IMR-90 (cell line): Measurements from ENCODE around the gene PITX1. TPM values are rescaled to one million over a fixed set of nuclear protein-coding genes. Genes with fewer than 3 reads are reported as not detected.

ENCODE experiments used
- ATAC-seq: fragments of 200-7000 bp; cut with Tn5 transposase; 2 replicates; pipeline ENCODE4 v1.9.1; 2020; ENCODE audit warnings: low read depth, mild to moderate bottlenecking, moderate library complexity
- BruUV-seq: library from RNA; stranded (reverse); fragments of 400-500 nt; replicated peaks from 2 replicates; lab custom pipeline; 2021; lab: Mats Ljungman, UMichigan
- CTCF ChIA-PET: fragments of 300-600 bp; formaldehyde crosslinking; extraction: SDS; loops from one replicate; lab custom pipeline; 2021; ENCODE audit warnings: antibody characterized with exemption; lab: Yijun Ruan, JAX
- POLR2A ChIA-PET: fragments of 300-600 bp; sonication (Branson Sonifier 250); formaldehyde crosslinking; loops from one replicate; lab custom pipeline; 2022; ENCODE audit warnings: antibody characterized with exemption; ENCODE audit not compliant: unreplicated experiment; lab: Charles Lee
- DNase-seq: peaks from one replicate; pipeline ENCODE4 v3.0.0; 2013
- H2AFZ ChIP-seq: replicated peaks from 2 replicates; pipeline ENCODE3; 2013; ENCODE audit warnings: low read length, mild to moderate bottlenecking; ENCODE audit not compliant: poor library complexity
- H2AK5ac ChIP-seq: 2 replicates; pipeline ENCODE4 v1.6.1; 2013; ENCODE audit warnings: low read depth, low read length, inconsistent platforms
- H2AK9ac ChIP-seq: replicated peaks from 2 replicates; pipeline ENCODE3; 2013; ENCODE audit warnings: mild to moderate bottlenecking, low read depth, low read length, moderate library complexity; ENCODE audit not compliant: poor library complexity
- H2BK120ac ChIP-seq: 2 replicates; pipeline ENCODE4 v1.6.1; 2013; ENCODE audit warnings: low read depth, low read length, inconsistent platforms
- H2BK15ac ChIP-seq: 3 replicates; pipeline ENCODE4 v1.6.1; 2013; ENCODE audit warnings: low read depth, low read length, inconsistent platforms
- H2BK20ac ChIP-seq: 2 replicates; pipeline ENCODE4 v1.6.1; 2013; ENCODE audit warnings: low read depth, mild to moderate bottlenecking, inconsistent platforms, low read length, moderate library complexity
- H2BK5ac ChIP-seq: 2 replicates; pipeline ENCODE4 v1.6.1; 2013; ENCODE audit warnings: mild to moderate bottlenecking, low read depth, low read length, inconsistent platforms; ENCODE audit not compliant: poor library complexity, severe bottlenecking
- H3K14ac ChIP-seq: replicated peaks from 2 replicates; pipeline ENCODE4 v1.6.1; 2013; ENCODE audit warnings: low read depth, low read length, inconsistent platforms
- H3K18ac ChIP-seq: 2 replicates; pipeline ENCODE4 v1.6.1; 2013; ENCODE audit warnings: low read depth, low read length, control low read depth
- H3K23ac ChIP-seq: 2 replicates; pipeline ENCODE4 v1.6.1; 2013; ENCODE audit warnings: low read depth, low read length, inconsistent platforms
- H3K27ac ChIP-seq: 2 replicates; pipeline ENCODE4 v1.5.1; 2013; ENCODE audit warnings: mild to moderate bottlenecking, control low read depth, low read length; ENCODE audit not compliant: insufficient read depth
- H3K27me3 ChIP-seq: 2 replicates; pipeline ENCODE4 v1.6.1; 2013; ENCODE audit warnings: low read length; ENCODE audit not compliant: control insufficient read depth, insufficient read depth
- H3K36me3 ChIP-seq: 2 replicates; pipeline ENCODE4 v1.6.1; 2013; ENCODE audit warnings: low read length, mixed read lengths; ENCODE audit not compliant: control insufficient read depth, insufficient read depth
- H3K4ac ChIP-seq: 2 replicates; pipeline ENCODE4 v1.6.1; 2013; ENCODE audit warnings: low read depth, low read length, inconsistent platforms
- H3K4me1 ChIP-seq: 2 replicates; pipeline ENCODE4 v1.6.1; 2013; ENCODE audit warnings: low read length, mixed read lengths; ENCODE audit not compliant: control insufficient read depth, insufficient read depth
- H3K4me2 ChIP-seq: 2 replicates; pipeline ENCODE4 v1.6.1; 2013; ENCODE audit warnings: low read depth, mild to moderate bottlenecking, control low read depth, low read length, moderate library complexity
- H3K4me3 ChIP-seq: 2 replicates; pipeline ENCODE4 v1.5.1; 2013; ENCODE audit warnings: low read depth, mild to moderate bottlenecking, control low read depth, low read length, moderate library complexity; ENCODE audit not compliant: insufficient read depth
- H3K56ac ChIP-seq: 2 replicates; pipeline ENCODE4 v1.6.1; 2013; ENCODE audit warnings: low read length, inconsistent platforms; ENCODE audit not compliant: insufficient read depth; ENCODE audit errors: extremely low read depth
- H3K79me1 ChIP-seq, 2 experiments: 2 replicates each; pipeline ENCODE4 v1.6.1; 2013; ENCODE audit warnings: low read length in 2 of 2, inconsistent platforms in 1 of 2, low read depth in 1 of 2
- H3K9ac ChIP-seq: 2 replicates; pipeline ENCODE4 v1.6.1; 2013; ENCODE audit warnings: low read depth, low read length, control low read depth
- H3K9me1 ChIP-seq: 2 replicates; pipeline ENCODE4 v1.6.1; 2013; ENCODE audit warnings: low read length, inconsistent platforms; ENCODE audit not compliant: insufficient read depth
- H3K9me3 ChIP-seq: 2 replicates; pipeline ENCODE4 v1.6.1; 2013; ENCODE audit warnings: low read length; ENCODE audit not compliant: control insufficient read depth, insufficient read depth
- H4K20me1 ChIP-seq: 2 replicates; pipeline ENCODE4 v1.6.1; 2013; ENCODE audit warnings: low read length, inconsistent platforms; ENCODE audit not compliant: insufficient read depth
- H4K5ac ChIP-seq: 2 replicates; pipeline ENCODE4 v1.6.1; 2013; ENCODE audit warnings: mild to moderate bottlenecking, low read depth, low read length, control low read depth
- H4K8ac ChIP-seq, 2 experiments: 2 replicates each; pipeline ENCODE4 v1.6.1; 2013; ENCODE audit warnings: low read depth in 2 of 2, low read length in 2 of 2, control low read depth in 1 of 2, inconsistent platforms in 1 of 2
- H4K91ac ChIP-seq: 2 replicates; pipeline ENCODE4 v1.6.1; 2013; ENCODE audit warnings: low read depth, low read length, inconsistent platforms; ENCODE audit not compliant: insufficient read depth
- BHLHE40 ChIP-seq: fragments of 150-350 bp; IDR thresholded peaks from 2 replicates; pipeline ENCODE4 v1.6.1; 2016; ENCODE audit warnings: mild to moderate bottlenecking, low read depth, low read length
- CEBPB ChIP-seq: IDR thresholded peaks from 2 replicates; pipeline ENCODE4 v1.6.1; 2012; ENCODE audit warnings: low read depth, low read length, improper control_type of control experiment
- CHD1 ChIP-seq: IDR thresholded peaks from 2 replicates; pipeline ENCODE4 v1.6.1; 2012; ENCODE audit warnings: low read depth, low read length, improper control_type of control experiment
- MAFK ChIP-seq: IDR thresholded peaks from 2 replicates; pipeline ENCODE4 v1.6.1; 2012; ENCODE audit warnings: low read depth, low read length, improper control_type of control experiment
- MAZ ChIP-seq: IDR thresholded peaks from 2 replicates; pipeline ENCODE4 v1.6.1; 2012; ENCODE audit warnings: low read depth, mild to moderate bottlenecking, low read length, improper control_type of control experiment, moderate library complexity, borderline replicate concordance
- NFE2L2 ChIP-seq: fragments of 150-350 bp; IDR thresholded peaks from 2 replicates; pipeline ENCODE4 v1.6.1; 2016; ENCODE audit warnings: low read depth, mild to moderate bottlenecking, low read length
- RAD21 ChIP-seq: IDR thresholded peaks from 2 replicates; pipeline ENCODE4 v1.6.1; 2012; ENCODE audit warnings: low read length, improper control_type of control experiment
- RCOR1 ChIP-seq: IDR thresholded peaks from 2 replicates; pipeline ENCODE4 v1.6.1; 2012; ENCODE audit warnings: mild to moderate bottlenecking, low read length, improper control_type of control experiment; ENCODE audit not compliant: insufficient replicate concordance
- RFX5 ChIP-seq: IDR thresholded peaks from 2 replicates; pipeline ENCODE4 v1.8.0; 2012; ENCODE audit warnings: low read depth, mild to moderate bottlenecking, low read length, moderate library complexity
- SMC3 ChIP-seq: fragments of 150-350 bp; IDR thresholded peaks from 2 replicates; pipeline ENCODE4 v1.6.1; 2016; ENCODE audit warnings: low read depth, mild to moderate bottlenecking, antibody characterized with exemption, low read length, moderate library complexity
- WGBS, 2 experiments: methylation state at CpG; one replicate each; pipeline versions ENCODE4 v1.1.5 to v1.1.7; 2013; ENCODE audit warnings: missing lambda C conversion rate in 2 of 2; ENCODE audit not compliant: insufficient read length in 1 of 2; ENCODE audit errors: extremely low coverage in 2 of 2; 5-methylcytosine and 5-hydroxymethylcytosine counted together
- dilution Hi-C: fragments of 300-500 bp; cut with HindIII; formaldehyde crosslinking; loops from one replicate; pipeline ENCODE4 v1.14.3; 2018; ENCODE audit warnings: low sequenced_read_pairs; ENCODE audit not compliant: unreplicated experiment
- in situ Hi-C: fragments of 300-500 bp; cut with MboI; formaldehyde crosslinking; loops from 3 replicates; pipeline ENCODE4 v1.14.3; 2019; ENCODE audit warnings: low sequenced_read_pairs, inconsistent platforms, mixed read lengths
- intact Hi-C: fragments of 100-400 bp; cut with micrococcal nuclease; formaldehyde crosslinking; loops from 2 replicates; pipeline ENCODE4 v1.10.0; 2022
- polyA plus RNA-seq, 3 experiments: library from polyadenylated mRNA; depleted of rRNA; stranded (reverse); fragments of >200 nt; gene quantifications; 2 replicates each; pipeline ENCODE4 v1.2.3, GENCODE V29; 2012; ENCODE audit warnings: low replicate concordance in 1 of 3
- total RNA-seq: library from RNA; depleted of rRNA; stranded (reverse); fragments of >200 nt; gene quantifications from 2 replicates; pipeline ENCODE4 v1.2.3, GENCODE V29; 2012
- TF ChIP-seq, protein P1 (sequence below): conservative IDR thresholded peaks from 2 replicates; pipeline ENCODE4 v1.5.1; 2012; ENCODE audit warnings: mild to moderate bottlenecking, low read depth, low read length, improper control_type of control experiment

The PITX1 gene
- total and polyA plus RNA-seq, 2 of the 4 experiments (the other 2 are of a cell fraction): 10.4 to 29.8 TPM

DNA sequence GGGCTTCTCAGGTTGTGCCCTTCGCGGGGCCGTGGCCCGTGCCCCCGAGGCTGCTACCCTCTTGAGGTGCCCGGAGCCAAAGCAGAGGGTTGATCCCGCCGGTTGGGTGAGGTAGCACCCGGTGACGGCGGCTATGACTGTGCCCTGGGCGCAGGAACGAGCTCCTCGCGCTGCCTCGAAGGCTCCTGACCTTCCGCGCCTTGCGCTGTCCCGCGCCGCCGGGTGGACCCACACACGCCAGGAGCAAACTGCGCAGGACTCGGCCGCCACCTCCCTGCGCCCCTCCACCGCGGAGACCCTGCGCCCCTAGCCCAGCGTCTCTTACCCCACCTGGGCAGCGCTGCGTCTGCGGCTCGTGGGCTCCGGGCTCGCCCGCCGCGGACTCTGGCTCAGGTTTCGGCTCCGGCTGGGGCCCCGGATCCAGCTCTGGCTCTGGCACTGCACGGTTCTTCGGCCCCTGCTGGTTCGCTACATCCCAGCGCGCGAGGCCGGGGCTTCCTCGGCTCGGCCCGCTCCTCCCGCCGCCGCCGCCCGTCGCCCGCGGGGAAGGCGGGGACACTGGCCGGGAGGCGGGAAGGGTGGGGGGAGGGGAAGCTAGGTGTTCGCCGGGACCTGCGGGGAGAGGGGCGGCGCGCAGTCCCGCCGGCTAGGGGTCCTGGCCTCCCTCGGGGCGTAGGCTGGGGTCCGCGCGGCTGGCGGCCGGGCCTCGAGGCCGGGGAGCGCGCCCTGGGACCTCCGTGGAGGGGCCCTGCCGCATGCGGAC, 5.4 kb upstream of the PITX1 start (continued):
- TF ChIP-seq, protein P1, sequence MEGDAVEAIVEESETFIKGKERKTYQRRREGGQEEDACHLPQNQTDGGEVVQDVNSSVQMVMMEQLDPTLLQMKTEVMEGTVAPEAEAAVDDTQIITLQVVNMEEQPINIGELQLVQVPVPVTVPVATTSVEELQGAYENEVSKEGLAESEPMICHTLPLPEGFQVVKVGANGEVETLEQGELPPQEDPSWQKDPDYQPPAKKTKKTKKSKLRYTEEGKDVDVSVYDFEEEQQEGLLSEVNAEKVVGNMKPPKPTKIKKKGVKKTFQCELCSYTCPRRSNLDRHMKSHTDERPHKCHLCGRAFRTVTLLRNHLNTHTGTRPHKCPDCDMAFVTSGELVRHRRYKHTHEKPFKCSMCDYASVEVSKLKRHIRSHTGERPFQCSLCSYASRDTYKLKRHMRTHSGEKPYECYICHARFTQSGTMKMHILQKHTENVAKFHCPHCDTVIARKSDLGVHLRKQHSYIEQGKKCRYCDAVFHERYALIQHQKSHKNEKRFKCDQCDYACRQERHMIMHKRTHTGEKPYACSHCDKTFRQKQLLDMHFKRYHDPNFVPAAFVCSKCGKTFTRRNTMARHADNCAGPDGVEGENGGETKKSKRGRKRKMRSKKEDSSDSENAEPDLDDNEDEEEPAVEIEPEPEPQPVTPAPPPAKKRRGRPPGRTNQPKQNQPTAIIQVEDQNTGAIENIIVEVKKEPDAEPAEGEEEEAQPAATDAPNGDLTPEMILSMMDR: no peak

DNA sequence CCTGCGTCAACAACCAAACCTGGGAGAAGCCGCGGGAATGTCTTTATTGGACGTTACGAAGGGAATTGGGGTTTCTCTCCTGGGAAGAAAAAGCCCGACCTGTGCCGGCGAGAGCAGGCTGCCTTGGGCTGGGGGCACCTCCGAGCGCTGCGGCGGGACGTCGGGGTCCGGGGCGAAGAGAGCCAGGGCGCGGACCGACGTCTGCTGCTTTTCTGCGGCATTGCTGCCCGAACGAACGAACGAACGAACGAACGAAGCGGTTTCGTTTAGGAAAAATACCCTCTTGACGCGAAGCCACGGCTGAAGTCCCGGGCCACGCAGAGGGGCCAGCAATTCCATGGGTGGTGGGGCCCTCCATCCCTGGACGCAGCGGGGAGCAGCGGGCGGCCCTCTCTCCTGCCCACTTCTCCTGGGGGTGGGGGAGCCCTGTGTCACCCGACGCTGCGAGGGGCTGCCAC, 4.8 kb upstream of the PITX1 start:
- no peak overlapping the region for H2BK15ac ChIP-seq
- H3K4ac ChIP-seq: no peak overlapping the region
- ChIA-PET POLR2A (no interaction called here), CTCF (no interaction called here)
- H4K5ac ChIP-seq: no peak overlapping the region
- H3K9me3 ChIP-seq: peaks cover 11% of the 10 kb centered on the region; the same call in 1 of the 2 replicates
- H3K9me1 ChIP-seq: 0 out of 2 replicates have a peak, but pooled peaks cover 6% of the 10 kb centered on the region
- H2AK5ac ChIP-seq: no peak overlapping the region
- no peak overlapping the region for H2BK5ac ChIP-seq
- no peak overlapping the region for H3K14ac ChIP-seq
- H3K36me3 ChIP-seq: peaks cover 2% of the 10 kb centered on the region; the same call in 1 of the 2 replicates
- H2BK120ac ChIP-seq: no peak overlapping the region
- H4K91ac ChIP-seq: no peak overlapping the region
- DNase-seq: no peak
- no peak overlapping the region for H3K56ac ChIP-seq
- H3K4me2 ChIP-seq: no peak overlapping the region; the same call in 1 of the 2 replicates
- WGBS, 2 experiments: 33% methylated on average over 32 of the region's 42 CpGs; no CpG with 5 or more reads in 1 of the 2 experiments
- H3K27ac ChIP-seq: no peak overlapping the region
- no peak overlapping the region for H4K8ac ChIP-seq
- BruUV-seq: no TSS peak
- H3K23ac ChIP-seq: 0 out of 2 replicates have a peak overlapping the region, but pooled peaks have one; percentile 33
- TF ChIP-seq RAD21: no peak
- no peak for TF ChIP-seq CHD1
- TF ChIP-seq BHLHE40: no peak
- no peak for TF ChIP-seq RFX5
- no peak for TF ChIP-seq MAZ
- no peak for TF ChIP-seq CEBPB
- no peak for TF ChIP-seq SMC3
- TF ChIP-seq MAFK: no peak
- TF ChIP-seq RCOR1: no peak
- TF ChIP-seq, protein P1: no peak
- TF ChIP-seq NFE2L2: no peak
- in situ Hi-C loops (no loop called here), dilution Hi-C loops (no loop called here), intact Hi-C loops (no loop called here)
- H3K4me3 ChIP-seq: no peak overlapping the region
- no peak for ATAC-seq
- peaks cover 9% of the 10 kb centered on the region; the same call in 1 of the 2 replicates for H3K4me1 ChIP-seq
- no peak overlapping the region for H2BK20ac ChIP-seq
- H3K27me3 ChIP-seq: peaks cover 63% of the 10 kb centered on the region
- H2AFZ ChIP-seq: no peak overlapping the region
- H3K18ac ChIP-seq: no peak overlapping the region
- no peak overlapping the region for H3K9ac ChIP-seq
- H2AK9ac ChIP-seq: no peak overlapping the region
- peaks cover 3% of the 10 kb centered on the region; the same call in 1 of the 2 replicates for H4K20me1 ChIP-seq
- peaks cover 0 to 9% of the 10 kb centered on the region in 2 experiments; a peak in 1 of 4 replicates for H3K79me1 ChIP-seq
